Tibial nerve (tissue), 4 donors: ENCODE results near the gene CMC2.

Experiments
- CTCF ChIP-seq, 5 experiments: fragments of 200-600 bp in 3 of 5; fragments of 450-650 bp in 2 of 5; sonication (generic) in 3 of 5; IDR thresholded peaks; one replicate each; pipeline ENCODE4 v1.5.1; 2016 to 2019; ENCODE audit warnings: antibody characterized with exemption in 5 of 5, mild to moderate bottlenecking in 3 of 5, moderate library complexity in 2 of 5
- EP300 ChIP-seq, 2 donors: sonication (generic); formaldehyde crosslinking; IDR thresholded peaks; one replicate each; pipeline ENCODE4 v1.6.1; 2017; ENCODE audit warnings: antibody characterized with exemption in 2 of 2, mild to moderate bottlenecking in 1 of 2

DNA sequence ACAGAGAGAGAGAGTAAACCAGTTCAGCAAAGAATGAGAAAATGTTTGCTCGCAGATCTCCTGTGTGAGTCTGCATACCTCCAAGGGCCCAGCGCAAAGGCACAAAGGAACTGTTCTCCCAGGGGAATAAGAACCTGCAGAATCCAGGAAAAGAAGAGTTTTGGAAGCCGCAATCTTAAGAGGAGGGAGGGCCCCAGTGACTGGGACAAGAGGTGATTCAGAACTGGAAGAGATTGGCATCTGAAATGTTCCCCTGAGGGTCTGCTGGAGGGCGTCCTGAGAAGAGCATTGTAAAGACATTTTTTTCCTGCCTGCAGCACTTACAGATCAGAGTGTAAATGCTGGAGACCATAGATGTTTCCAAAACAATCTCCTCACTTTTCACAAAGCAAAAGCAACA lies 35.0 kb upstream of the CMC2 start:
- TF ChIP-seq CTCF (IDR thresholded peaks at IDR 0.05) (no peak), EP300 (IDR thresholded peaks at IDR 0.05) (no peak)
